Hematopoietic multipotent progenitor cell treated with erythropoietin and hydrocortisone succinate and interleukin-3 and kit ligand, for 4 days (in vitro differentiated cells): ENCODE results near the gene NIFK.
A peak's percentile ranks its signal among the peaks of the same experiment; 100 is the strongest.
"Not testable (repeated sequence)": the region's sequence is repeated elsewhere in the genome, so short reads cannot be mapped to it uniquely, and the experiment has no call there.

ENCODE experiments used
- DNase-seq: peaks from one replicate; pipeline ENCODE4 v3.0.0-alpha.2; 2015

Gene NIFK

GRCh38 chr2:121694398-121695170, 42.1 kb downstream of the NIFK start:
- DNase-seq, result no peak

GRCh38 chr2:121690572-121690971, 46.1 kb downstream of the NIFK start:
- not testable (repeated sequence) for DNase-seq

GRCh38 chr2:121690095-121690494, 46.6 kb downstream of the NIFK start:
- no peak for DNase-seq

GRCh38 chr2:121689356-121689755, 47.3 kb downstream of the NIFK start:
- DNase-seq, result peak; percentile 41

GRCh38 chr2:121688820-121689219, 47.9 kb downstream of the NIFK start:
- DNase-seq, result no peak

GRCh38 chr2:121686902-121687301, 49.8 kb downstream of the NIFK start:
- no peak for DNase-seq

GRCh38 chr2:121686218-121686617, 50.5 kb downstream of the NIFK start:
- DNase-seq, result no peak

- DNase-seq, result no peak
Observed at GRCh38 chr2:121682396-121683298, 54.0 kb downstream of the NIFK start.

- no peak for DNase-seq
Observed at GRCh38 chr2:121677855-121678254, 58.8 kb downstream of the NIFK start.
